H1 (cell line): ENCODE results near the gene TECPR2. TPM values are rescaled to one million over a fixed set of nuclear protein-coding genes. Genes with fewer than 3 reads are reported as not detected.

Source experiments
- BRCA1 ChIP-seq: IDR thresholded peaks from 2 replicates; pipeline ENCODE4 v1.6.1; 2012; ENCODE audit warnings: low read depth, low read length, improper control_type of control experiment
- EZH2 ChIP-seq: fragments of 200-600 bp; sonication (generic); IDR thresholded peaks from 2 replicates; pipeline ENCODE4 v1.7.1; 2012; ENCODE audit warnings: low read depth, mild to moderate bottlenecking, moderate library complexity, low read length, inconsistent platforms; ENCODE audit not compliant: severe bottlenecking
- RXRA ChIP-seq: IDR thresholded peaks from 2 replicates; pipeline ENCODE4 v1.6.1; 2011; ENCODE audit warnings: low read depth, mild to moderate bottlenecking, low read length, moderate library complexity; ENCODE audit not compliant: insufficient read depth
- TCF12 ChIP-seq: IDR thresholded peaks from 2 replicates; pipeline ENCODE4 v1.6.1; 2011; ENCODE audit warnings: low read depth, mild to moderate bottlenecking, low read length
- polyA plus RNA-seq, 7 experiments: library from polyadenylated mRNA; depleted of rRNA in 3 of 7; stranded (reverse) in 5 of 7; unstranded in 2 of 7; fragments of >200 nt in 5 of 7; fragments of 200-250 nt in 2 of 7; gene quantifications; 1 replicate in 5 of 7; 2 replicates in 1 of 7; 4 replicates in 1 of 7; pipeline versions ENCODE4 v1.2.1 to v1.2.3, GENCODE V29; 2011 to 2013; ENCODE audit warnings: missing spikeins in 2 of 7, mixed read lengths in 2 of 7
- total RNA-seq: library from RNA; stranded (reverse); fragmentation: NEBNext Ultra II Directional; extraction: Animal tissue kit (Norgen Biotek cat#: 25700); gene quantifications from 2 replicates; pipeline ENCODE4 v1.2.1, GENCODE V29; 2021
- TF ChIP-seq, protein P1 (sequence below): IDR thresholded peaks from 2 replicates; pipeline ENCODE4 v1.6.1; 2012; ENCODE audit warnings: low read length, inconsistent platforms

TECPR2 gene
- total and polyA plus RNA-seq, 2 of the 8 experiments (the other 6 are each of a cell fraction or from before 2014, with no cell fraction given): 6.8 to 19.4 TPM

DNA sequence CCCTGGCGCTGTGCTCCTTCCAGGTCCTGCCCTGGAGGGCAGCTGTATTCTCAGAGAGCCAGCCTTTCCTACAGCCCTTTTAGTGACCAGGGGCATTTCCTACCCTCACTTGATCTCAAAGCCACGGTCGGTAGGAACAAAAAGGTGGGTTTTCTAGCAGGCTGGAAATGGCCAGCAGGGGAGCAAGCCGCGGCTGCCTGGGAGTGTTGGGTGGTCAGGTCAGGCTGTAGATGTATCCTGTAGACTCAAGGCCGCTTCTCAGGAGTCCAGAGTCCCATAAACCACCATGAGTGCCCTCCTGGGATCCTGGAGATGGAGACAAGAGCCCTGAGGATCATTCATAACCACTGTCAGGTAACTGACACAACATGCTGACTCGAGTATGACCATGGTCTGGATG lies 18.7 kb upstream of the TECPR2 start (continued):
- no peak for TF ChIP-seq EZH2
- TF ChIP-seq, protein P1, sequence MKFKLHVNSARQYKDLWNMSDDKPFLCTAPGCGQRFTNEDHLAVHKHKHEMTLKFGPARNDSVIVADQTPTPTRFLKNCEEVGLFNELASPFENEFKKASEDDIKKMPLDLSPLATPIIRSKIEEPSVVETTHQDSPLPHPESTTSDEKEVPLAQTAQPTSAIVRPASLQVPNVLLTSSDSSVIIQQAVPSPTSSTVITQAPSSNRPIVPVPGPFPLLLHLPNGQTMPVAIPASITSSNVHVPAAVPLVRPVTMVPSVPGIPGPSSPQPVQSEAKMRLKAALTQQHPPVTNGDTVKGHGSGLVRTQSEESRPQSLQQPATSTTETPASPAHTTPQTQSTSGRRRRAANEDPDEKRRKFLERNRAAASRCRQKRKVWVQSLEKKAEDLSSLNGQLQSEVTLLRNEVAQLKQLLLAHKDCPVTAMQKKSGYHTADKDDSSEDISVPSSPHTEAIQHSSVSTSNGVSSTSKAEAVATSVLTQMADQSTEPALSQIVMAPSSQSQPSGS: no peak
- no peak for TF ChIP-seq BRCA1
- no peak for TF ChIP-seq TCF12
- TF ChIP-seq RXRA: no peak
- TF ChIP-seq, all 59 proteins: peak for 0
